RWPE2 (cell line): ENCODE results near the gene TMEM121B.
A peak's percentile ranks its signal among the peaks of the same experiment; 100 is the strongest.

ENCODE experiments used
- ATAC-seq: fragments of 200-7000 bp; cut with Tn5 transposase; 3 replicates; pipeline ENCODE4 v1.9.1; 2021; ENCODE audit warnings: low read depth
- DNase-seq: peaks from one replicate; pipeline ENCODE4 v3.0.0-alpha.2; 2020; ENCODE audit warnings: low spot score
- H3K27ac ChIP-seq: fragments of 450-650 bp; 2 replicates; pipeline ENCODE4 v1.5.1; 2017; ENCODE audit warnings: mild to moderate bottlenecking; ENCODE audit not compliant: poor library complexity, severe bottlenecking
- H3K27me3 ChIP-seq: fragments of 250-450 bp; sonication (Bioruptor Pico); 2 replicates; pipeline ENCODE4 v1.5.1; 2021; ENCODE audit warnings: mild to moderate bottlenecking, moderate library complexity; ENCODE audit not compliant: insufficient read depth, poor library complexity, severe bottlenecking
- H3K36me3 ChIP-seq: fragments of 250-450 bp; sonication (Bioruptor Pico); 2 replicates; pipeline ENCODE4 v1.5.1; 2020; ENCODE audit warnings: low read depth, mild to moderate bottlenecking, moderate library complexity
- H3K4me1 ChIP-seq: fragments of 250-450 bp; sonication (Bioruptor Pico); 2 replicates; pipeline ENCODE4 v1.5.1; 2021; ENCODE audit warnings: mild to moderate bottlenecking, moderate library complexity; ENCODE audit not compliant: insufficient read depth, poor library complexity, severe bottlenecking
- H3K4me3 ChIP-seq: fragments of 250-450 bp; sonication (Bioruptor Pico); 2 replicates; pipeline ENCODE4 v1.5.1; 2021; ENCODE audit warnings: mild to moderate bottlenecking, moderate library complexity; ENCODE audit not compliant: severe bottlenecking
- H3K9me3 ChIP-seq: fragments of 250-450 bp; sonication (Bioruptor Pico); 2 replicates; pipeline ENCODE4 v1.5.1; 2021; ENCODE audit warnings: mild to moderate bottlenecking, moderate library complexity; ENCODE audit not compliant: severe bottlenecking
- TF ChIP-seq, protein P1 (sequence below): fragments of 450-650 bp; IDR thresholded peaks from one replicate; pipeline ENCODE4 v1.5.1; 2017; ENCODE audit warnings: mild to moderate bottlenecking, moderate library complexity; ENCODE audit not compliant: poor library complexity, severe bottlenecking

TMEM121B gene

DNA sequence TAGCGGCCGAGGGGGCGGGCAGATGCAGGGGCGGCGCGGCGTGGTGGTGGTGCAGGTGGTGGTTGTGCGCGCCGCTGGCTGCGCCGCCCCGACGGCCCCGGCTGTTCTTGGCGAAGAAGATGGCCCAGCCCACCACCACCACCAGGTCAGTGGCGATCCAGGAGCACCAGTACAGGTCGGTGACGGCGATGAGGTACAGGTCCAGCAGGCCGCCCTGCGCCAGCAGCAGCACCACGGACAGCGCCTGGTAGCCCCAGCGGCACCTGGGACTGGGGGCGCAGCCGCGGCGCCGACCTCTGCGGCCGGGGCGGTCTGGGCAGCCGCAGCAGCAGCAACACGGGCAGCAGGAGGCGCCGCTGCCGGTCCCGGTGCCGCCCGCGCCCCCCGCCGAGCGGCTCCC lies 879 bp downstream of the TMEM121B start:
- H3K4me1 ChIP-seq = no peaks in the 10 kb centered on the region

DNA sequence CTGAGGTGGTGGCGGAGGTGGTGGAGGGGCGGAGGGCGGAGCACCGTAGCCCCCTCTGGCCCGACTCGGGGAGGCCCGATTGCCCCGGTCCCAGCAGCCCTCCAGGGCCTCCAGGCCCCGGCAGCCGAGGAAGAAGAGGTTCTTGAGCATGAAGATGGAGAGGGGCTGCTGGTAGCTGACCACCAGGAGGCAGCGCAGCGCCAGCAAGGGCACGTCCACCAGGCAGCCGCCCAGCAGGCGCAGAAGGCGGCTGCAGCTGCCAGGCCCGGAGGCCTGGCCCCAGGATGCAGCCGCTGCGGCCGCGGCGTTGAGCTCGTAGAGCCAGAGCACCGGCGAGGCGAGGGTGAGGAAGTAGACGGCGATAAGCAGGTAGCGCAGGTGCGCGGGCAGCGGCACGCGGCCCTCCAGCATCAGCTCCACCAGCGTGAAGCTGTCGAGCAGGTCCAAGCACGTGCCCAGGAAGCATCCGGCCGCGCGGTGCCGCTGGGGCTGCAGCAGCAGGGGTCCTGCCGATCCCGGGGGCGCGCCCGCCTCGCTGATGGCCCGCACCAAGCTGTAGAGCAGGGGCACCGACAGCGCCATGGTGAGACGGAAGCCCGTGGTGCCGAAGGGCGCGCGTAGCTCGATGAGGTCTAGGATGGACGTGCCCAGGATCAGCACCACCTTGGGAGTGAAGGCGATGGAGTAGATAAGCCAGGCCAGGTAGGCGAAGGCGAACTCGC lies 1.5 kb downstream of the TMEM121B start:
- Histone ChIP-seq H3K4me3 (no peak overlapping the region), H3K36me3 (no peaks in the 10 kb centered on the region), H3K27ac (no peak overlapping the region), H3K4me1 (no peaks in the 10 kb centered on the region), H3K9me3 (no peaks in the 10 kb centered on the region), H3K27me3 (peaks cover 23% of the 10 kb centered on the region)
- TF ChIP-seq, protein P1, sequence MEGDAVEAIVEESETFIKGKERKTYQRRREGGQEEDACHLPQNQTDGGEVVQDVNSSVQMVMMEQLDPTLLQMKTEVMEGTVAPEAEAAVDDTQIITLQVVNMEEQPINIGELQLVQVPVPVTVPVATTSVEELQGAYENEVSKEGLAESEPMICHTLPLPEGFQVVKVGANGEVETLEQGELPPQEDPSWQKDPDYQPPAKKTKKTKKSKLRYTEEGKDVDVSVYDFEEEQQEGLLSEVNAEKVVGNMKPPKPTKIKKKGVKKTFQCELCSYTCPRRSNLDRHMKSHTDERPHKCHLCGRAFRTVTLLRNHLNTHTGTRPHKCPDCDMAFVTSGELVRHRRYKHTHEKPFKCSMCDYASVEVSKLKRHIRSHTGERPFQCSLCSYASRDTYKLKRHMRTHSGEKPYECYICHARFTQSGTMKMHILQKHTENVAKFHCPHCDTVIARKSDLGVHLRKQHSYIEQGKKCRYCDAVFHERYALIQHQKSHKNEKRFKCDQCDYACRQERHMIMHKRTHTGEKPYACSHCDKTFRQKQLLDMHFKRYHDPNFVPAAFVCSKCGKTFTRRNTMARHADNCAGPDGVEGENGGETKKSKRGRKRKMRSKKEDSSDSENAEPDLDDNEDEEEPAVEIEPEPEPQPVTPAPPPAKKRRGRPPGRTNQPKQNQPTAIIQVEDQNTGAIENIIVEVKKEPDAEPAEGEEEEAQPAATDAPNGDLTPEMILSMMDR = no peak
- DNase-seq (no peak), ATAC-seq (no peak)

More for the DNA sequence above, 879 bp downstream of the TMEM121B start:
- ATAC-seq (peak; percentile 46; the same call in 1 of the 3 replicates), DNase-seq (no peak)
- no peaks in the 10 kb centered on the region for H3K9me3 ChIP-seq
- TF ChIP-seq, protein P1 = no peak
- H3K27ac ChIP-seq = no peak overlapping the region
- peak overlapping the region; percentile 28 for H3K4me3 ChIP-seq
- H3K27me3 ChIP-seq = peaks cover 23% of the 10 kb centered on the region
- H3K36me3 ChIP-seq = no peaks in the 10 kb centered on the region

DNA sequence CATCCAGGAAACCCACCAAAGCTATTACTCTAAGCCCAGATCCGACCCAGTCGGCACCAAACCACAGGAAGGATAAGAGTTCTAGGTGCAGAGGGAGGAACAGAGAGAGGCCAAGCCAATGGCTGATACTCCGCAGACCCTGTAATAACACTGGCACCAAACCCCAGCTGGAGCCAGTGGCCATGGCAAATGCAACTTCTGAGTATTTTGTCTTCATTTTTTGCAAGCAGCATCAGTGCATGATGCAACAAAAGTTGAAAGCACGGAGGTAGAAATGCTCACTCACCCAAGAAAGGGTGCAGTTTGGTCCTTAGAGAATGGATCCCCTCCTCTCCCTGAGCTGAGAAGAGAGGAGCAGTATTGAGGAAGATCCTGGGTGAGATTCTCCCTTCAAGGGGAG lies 2.8 kb downstream of the TMEM121B start:
- TF ChIP-seq, protein P1 = no peak
- no peaks in the 10 kb centered on the region for H3K4me1 ChIP-seq
- no peak overlapping the region for H3K27ac ChIP-seq
- ATAC-seq (no peak), DNase-seq (no peak)
- H3K9me3 ChIP-seq = no peaks in the 10 kb centered on the region
- peaks cover 23% of the 10 kb centered on the region for H3K27me3 ChIP-seq
- no peaks in the 10 kb centered on the region for H3K36me3 ChIP-seq
- no peak overlapping the region for H3K4me3 ChIP-seq

DNA sequence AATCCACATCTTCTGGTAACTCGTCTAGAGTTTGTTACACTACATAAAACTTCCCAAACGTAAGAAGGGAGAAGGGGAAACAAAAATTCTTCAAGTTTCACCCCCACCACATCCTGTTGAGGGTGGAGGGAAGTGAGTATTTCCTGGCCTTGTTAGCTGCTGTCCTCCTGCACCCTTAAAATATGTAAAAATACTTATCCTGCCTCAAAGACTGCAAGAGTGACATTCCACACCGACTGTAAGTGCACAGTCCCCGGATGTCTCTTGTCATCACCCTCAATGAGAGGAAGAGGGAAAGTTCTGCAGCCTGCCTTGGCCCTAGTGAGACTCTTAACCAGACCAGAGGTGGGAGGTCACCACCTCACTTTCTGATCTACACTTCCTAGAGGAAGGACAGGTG lies 3.3 kb downstream of the TMEM121B start:
- DNase-seq (no peak), ATAC-seq (no peak)
- peaks cover 23% of the 10 kb centered on the region for H3K27me3 ChIP-seq
- H3K4me3 ChIP-seq = no peak overlapping the region
- no peak overlapping the region for H3K27ac ChIP-seq
- no peaks in the 10 kb centered on the region for H3K36me3 ChIP-seq
- H3K9me3 ChIP-seq = no peaks in the 10 kb centered on the region
- no peaks in the 10 kb centered on the region for H3K4me1 ChIP-seq
- TF ChIP-seq, protein P1 = no peak

DNA sequence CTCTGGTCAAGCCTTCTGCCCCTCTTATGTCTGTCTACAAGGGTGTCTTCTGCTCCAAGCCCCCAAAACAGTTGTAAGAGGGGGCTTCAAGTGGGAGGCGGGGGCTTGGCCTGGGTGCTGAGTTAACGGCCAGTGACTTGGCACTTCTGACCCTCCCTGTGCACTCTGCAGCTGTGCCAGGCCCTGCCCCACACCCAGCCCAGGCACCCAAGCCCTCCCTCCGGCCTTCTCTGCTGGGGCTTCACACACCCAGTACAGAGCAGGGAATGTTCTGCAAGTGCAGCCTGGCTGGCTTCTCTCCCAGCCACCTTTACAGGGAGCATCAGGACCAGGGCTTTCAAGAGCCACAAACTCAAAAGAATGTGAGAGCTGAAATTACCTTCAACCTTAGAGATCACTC lies 3.8 kb downstream of the TMEM121B start:
- Histone ChIP-seq H3K4me3 (no peak overlapping the region), H3K4me1 (no peaks in the 10 kb centered on the region), H3K27me3 (peaks cover 23% of the 10 kb centered on the region), H3K27ac (no peak overlapping the region), H3K9me3 (no peaks in the 10 kb centered on the region), H3K36me3 (no peaks in the 10 kb centered on the region)
- TF ChIP-seq, protein P1 = no peak
- ATAC-seq (no peak), DNase-seq (peak; percentile 14)
